NCI-H187 (cell line): ENCODE measurements around the gene GPR15LG.

Experiments used
- DNase-seq, 2 experiments: peaks; one replicate each; lab custom pipeline; 2025; lab: John Stamatoyannopoulos, UW

Gene GPR15LG

GRCh38 chr10:84214612-84215235 is 41.1 kb downstream of the GPR15LG start:
- no peak for DNase-seq

DNA sequence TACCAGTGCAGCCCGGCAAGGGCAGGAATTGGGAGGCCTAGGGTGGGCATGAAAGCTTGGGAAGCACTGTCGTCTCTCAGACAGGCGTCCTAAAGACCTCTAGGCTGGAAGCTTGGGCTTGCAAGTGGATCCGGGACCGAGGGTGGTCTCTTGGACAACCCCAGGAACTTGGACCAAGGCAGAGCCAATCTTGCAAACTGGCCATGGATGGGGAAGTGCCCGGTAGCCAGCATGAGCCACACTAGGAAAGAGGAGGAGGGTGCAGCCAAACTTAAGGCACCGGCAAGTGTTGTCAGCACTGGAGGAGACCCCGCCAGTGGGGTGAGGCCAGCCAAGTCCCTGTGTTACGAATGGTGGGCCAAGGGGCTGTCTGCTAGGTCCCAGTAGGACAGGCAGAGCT is 43.2 kb downstream of the GPR15LG start:
- DNase-seq, result no peak

DNA sequence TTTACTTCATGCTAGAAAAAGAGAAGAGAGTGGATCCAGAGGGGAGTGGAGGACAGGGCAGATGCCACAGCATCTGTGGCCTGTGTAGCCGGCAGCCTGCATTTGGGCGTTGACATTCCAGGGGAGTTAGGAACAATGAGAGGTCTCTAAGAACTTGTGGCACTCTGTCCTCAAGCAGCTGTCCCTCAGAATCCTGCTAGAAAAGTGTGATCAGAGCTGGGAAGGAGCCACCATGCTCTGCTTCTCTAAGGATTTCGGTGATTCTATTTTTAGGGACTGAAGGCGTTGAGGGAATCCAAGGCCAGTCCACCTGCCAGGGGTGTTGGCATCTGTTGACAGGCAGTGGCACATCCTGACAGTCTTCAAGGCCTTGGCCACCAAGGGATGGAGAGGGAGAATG is 44.1 kb downstream of the GPR15LG start:
- no peak for DNase-seq

DNA sequence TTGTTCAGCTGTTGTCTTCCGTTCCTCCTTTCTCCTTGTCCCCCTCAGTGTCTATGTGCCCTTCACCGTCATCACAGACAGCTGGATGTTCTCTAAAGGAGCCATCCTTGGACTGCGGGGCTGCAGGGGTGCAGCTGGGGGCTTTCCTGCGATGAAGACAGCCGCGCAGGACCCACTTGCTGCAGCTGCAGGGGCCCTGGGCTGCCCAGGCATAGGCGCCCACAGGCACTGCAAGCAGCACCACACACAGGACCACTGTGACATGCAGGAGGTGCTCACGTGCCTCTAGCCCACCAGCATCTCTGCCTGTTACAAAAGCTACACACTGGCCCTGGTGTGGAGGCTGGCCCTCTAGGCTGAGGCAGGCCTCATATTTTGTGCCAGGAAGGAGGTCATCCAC is 48.3 kb downstream of the GPR15LG start:
- no peak for DNase-seq

DNA sequence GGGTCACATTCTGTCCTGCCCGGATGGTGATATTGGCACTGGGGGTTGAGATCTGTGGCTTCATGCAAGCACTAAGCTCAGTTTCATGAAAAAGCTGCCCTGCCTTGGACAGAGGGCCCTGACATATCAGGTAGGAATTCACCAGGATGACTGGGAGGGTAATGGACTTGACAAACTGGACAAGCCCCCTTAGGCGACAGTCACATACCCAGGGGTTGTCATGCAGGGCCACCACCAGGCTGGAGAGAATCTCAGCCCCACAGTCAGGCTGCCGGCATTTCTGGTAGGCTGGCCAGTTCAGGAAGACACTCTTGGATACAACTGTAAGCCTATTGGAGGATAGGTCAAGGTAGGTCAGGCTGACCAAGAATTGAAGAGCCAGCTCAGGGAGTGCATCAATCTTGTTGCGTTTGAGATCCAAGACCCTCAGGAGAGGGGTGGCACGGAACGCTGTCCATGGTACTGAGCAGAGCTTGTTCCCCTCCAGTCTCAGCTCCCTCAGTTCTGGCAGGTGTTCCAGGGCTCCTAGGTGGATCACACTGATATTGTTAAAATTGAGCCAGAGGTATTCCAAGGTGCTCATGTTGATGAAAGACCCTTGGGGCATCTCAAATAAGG is 50.9 kb downstream of the GPR15LG start:
- no peak for DNase-seq

- DNase-seq, result no peak
Observed at GRCh38 chr10:84225427-84226173, 52.0 kb downstream of the GPR15LG start, which contains the start of gene LRIT2. Gene LRIT2, minus strand, starts transcription at chr10:84225544. Its CDS starts 24 bp downstream, at chr10:84225520.

- no peak for DNase-seq
Observed at GRCh38 chr10:84226616-84227015, 53.0 kb downstream of the GPR15LG start.

GRCh38 chr10:84227810-84228209 is 54.2 kb downstream of the GPR15LG start:
- DNase-seq, result no peak

DNA sequence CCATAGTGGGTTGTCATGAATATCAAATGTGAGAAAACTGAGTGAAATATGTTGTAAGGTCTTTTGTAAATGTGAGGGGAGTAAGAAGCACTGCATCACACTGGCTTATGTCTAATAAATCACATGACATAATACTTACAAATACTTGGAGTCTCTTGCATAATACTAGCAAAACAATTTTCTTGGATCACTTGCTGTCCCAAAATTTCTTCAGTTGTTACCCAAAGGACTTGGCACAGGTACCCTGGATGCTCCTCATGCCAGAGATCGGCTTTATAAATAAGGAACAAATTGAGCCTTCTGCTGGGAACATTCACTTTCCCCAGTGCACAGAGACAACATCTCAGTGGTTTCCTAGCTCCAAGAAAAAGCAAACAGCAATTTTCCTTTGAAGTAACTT is 56.8 kb downstream of the GPR15LG start:
- no peak for DNase-seq

- DNase-seq, result no peak
Observed at GRCh38 chr10:84232376-84232775, 58.8 kb downstream of the GPR15LG start.

DNA sequence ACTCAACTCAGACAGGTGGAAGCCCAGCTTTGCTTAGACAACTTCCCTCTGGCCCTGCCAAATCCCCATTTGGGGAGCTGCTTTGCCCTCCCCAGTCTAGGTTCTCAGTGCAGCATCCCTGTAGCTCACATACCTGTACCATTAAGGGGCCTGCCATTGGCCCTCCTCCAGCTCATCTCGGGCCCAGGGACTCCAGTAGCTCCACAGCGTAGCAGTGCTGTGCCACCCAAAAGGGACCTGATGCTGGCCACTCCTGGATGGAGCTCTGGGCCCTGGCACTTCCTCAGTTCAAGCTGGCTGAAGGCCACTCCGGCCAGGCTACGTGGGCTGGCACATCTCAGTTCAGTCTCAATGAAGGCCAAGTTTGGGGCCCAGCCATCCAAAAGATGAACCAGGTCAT is 60.3 kb downstream of the GPR15LG start:
- no peak for DNase-seq

DNA sequence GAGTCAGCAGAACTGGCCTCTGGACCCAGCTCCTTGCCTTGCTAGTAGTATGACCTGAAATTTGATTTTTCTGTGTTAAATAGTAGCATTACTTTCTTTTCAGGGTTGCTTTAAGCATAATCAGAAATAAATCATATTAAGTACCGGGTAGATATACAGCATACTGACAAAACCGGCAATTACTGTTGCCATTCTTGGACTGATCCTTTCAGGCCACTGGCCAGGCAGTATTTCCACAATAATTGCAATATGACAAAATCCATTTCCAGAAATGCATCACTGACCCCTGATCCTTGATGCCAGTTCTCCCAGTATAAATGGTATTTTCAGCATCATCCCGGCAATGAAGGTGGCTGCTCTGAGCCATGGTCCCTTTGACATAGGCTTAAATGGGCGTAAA is 60.9 kb downstream of the GPR15LG start:
- DNase-seq, result no peak
